ENCODE data around the gene PPP2R5E. TPM values are rescaled to one million over a fixed set of nuclear protein-coding genes. Genes with fewer than 3 reads are reported as not detected.

The PPP2R5E gene
- total and polyA plus RNA-seq, 2 of the 8 experiments (the other 6 are each of a cell fraction or from before 2014, with no cell fraction given), result 6.8 to 64.6 TPM

DNA sequence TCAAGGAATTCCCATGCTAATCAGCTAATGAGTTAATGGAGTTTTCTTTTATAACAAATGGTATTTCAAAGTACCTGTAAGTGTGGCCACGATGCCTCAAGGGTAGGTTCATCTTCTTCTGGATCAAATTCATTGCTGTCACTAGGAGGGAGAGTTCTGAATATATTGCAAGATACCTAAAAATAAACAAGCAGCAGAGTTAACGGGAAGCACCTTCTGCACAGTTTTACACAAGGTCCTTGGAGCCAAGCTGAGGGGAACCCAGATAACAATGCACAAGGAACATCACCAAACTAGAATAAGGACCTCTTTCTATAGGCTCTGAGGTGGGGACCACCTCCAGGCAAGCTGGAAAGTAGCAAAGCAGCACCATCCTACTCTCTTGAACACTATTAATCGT, 121.3 kb downstream of the PPP2R5E start:
- no peak overlapping the region for H3K56ac ChIP-seq (replicated peaks; ENCODE audit: insufficient read length, low read depth, low read length)
- no peak overlapping the region for H3K4me2 ChIP-seq (ENCODE audit: insufficient read depth in 1 of 2, low read depth in 2 of 2, low read length in 2 of 2)
- ChIA-PET POLR2A (ENCODE audit: partially characterized antibody) (interaction anchor here (0.9 kb wide), 1 partner anchor 121 kb away, joined by 4 read pairs; the partner anchor contains the start of gene PPP2R5E), CTCF (ENCODE audit: partially characterized antibody) (interaction anchor here (0.9 kb wide), 1 partner anchor 31 kb away, joined by 4 read pairs; no protein-coding TSS in a partner anchor)
- H4K5ac ChIP-seq (ENCODE audit: insufficient read length, low read depth, low read length), result no peak overlapping the region
- H3K23ac ChIP-seq (ENCODE audit: insufficient read length), result no peak overlapping the region
- H3K14ac ChIP-seq (ENCODE audit: insufficient read length), result no peak overlapping the region
- H4K8ac ChIP-seq (ENCODE audit: extremely low read depth, insufficient read depth, low read length), result no peak overlapping the region
- H3K79me2 ChIP-seq (ENCODE audit: control insufficient read depth in 1 of 2, insufficient read depth in 2 of 2, low read length in 2 of 2), result peaks cover 0 to 22% of the 10 kb centered on the region in 2 experiments; a peak in 2 of 4 replicates
- no peaks in the 10 kb centered on the region for H3K4me1 ChIP-seq (replicated peaks in 1 of 4; ENCODE audit: control insufficient read depth in 3 of 4, insufficient read depth in 4 of 4, low read length in 3 of 4)
- no peaks in the 10 kb centered on the region for H3K27me3 ChIP-seq (replicated peaks in 1 of 4; ENCODE audit: control insufficient read depth in 3 of 4, extremely low read depth in 1 of 4, insufficient read depth in 3 of 4, low read length in 3 of 4)
- H3K27ac ChIP-seq (ENCODE audit: low read depth, low read length), result no peak overlapping the region
- H2BK20ac ChIP-seq (ENCODE audit: low read length), result no peak overlapping the region
- H3K4ac ChIP-seq (replicated peaks; ENCODE audit: insufficient read length, low read depth, low read length), result no peak overlapping the region
- H2BK15ac ChIP-seq (ENCODE audit: low read length), result no peak overlapping the region
- 90% methylated on average over 3 of the region's 3 CpGs; no CpG with 5 or more reads in 1 of the 2 experiments for WGBS, 2 experiments (ENCODE audit: extremely low coverage in 1 of 2, insufficient coverage in 1 of 2, insufficient read length in 1 of 2, insufficient replicate concordance in 2 of 2, low coverage in 1 of 2, low lambda C conversion rate in 2 of 2, missing lambda C conversion rate in 1 of 2)
- H4K20me1 ChIP-seq (replicated peaks in 1 of 2; ENCODE audit: control insufficient read depth in 1 of 2, insufficient read depth in 2 of 2, low read length in 2 of 2), result no peaks in the 10 kb centered on the region
- no peak overlapping the region for H4K91ac ChIP-seq (replicated peaks; ENCODE audit: insufficient read length, low read length)
- no peaks in the 10 kb centered on the region for H3K79me1 ChIP-seq (ENCODE audit: low read depth, low read length)
- DNase-seq (ENCODE audit: low read depth in 1 of 2, low spot score in 2 of 2), result no peak
- no peak overlapping the region for H2BK120ac ChIP-seq (replicated peaks; ENCODE audit: low read depth, low read length)
- H2BK5ac ChIP-seq (ENCODE audit: low read depth, low read length), result no peak overlapping the region
- no peak overlapping the region for H2BK12ac ChIP-seq (ENCODE audit: low read depth, low read length)
- no peak overlapping the region for H3K9ac ChIP-seq (replicated peaks in 1 of 4; ENCODE audit: extremely low read depth in 1 of 4, low read depth in 3 of 4, low read length in 3 of 4)
- peaks cover 0 to 4% (median 2%) of the 10 kb centered on the region in 4 experiments; a peak in 4 of 8 replicates for H3K36me3 ChIP-seq (ENCODE audit: control insufficient read depth in 2 of 4, insufficient read depth in 4 of 4, low read length in 3 of 4)
- no peak for FAIRE-seq
- TF ChIP-seq, protein P1, sequence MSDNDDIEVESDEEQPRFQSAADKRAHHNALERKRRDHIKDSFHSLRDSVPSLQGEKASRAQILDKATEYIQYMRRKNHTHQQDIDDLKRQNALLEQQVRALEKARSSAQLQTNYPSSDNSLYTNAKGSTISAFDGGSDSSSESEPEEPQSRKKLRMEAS (IDR thresholded peaks at IDR 0.05), result no peak
- TF ChIP-seq JUN (IDR thresholded peaks at IDR 0.05; ENCODE audit: low read depth, low read length), result no peak
- TF ChIP-seq RBBP5 (IDR thresholded peaks at IDR 0.05; ENCODE audit: borderline replicate concordance, low read depth, low read length), result no peak
- no peak for TF ChIP-seq TCF12 (IDR thresholded peaks at IDR 0.05; ENCODE audit: low read depth, low read length)
- no peak for TF ChIP-seq TEAD4 (IDR thresholded peaks at IDR 0.05; ENCODE audit: low read depth, low read length)
- TF ChIP-seq SIX5 (IDR thresholded peaks at IDR 0.05; ENCODE audit: low read depth, low read length), result no peak
- no peak for TF ChIP-seq POLR2AphosphoS5 (IDR thresholded peaks at IDR 0.05; ENCODE audit: low read depth, low read length)
- no peak for TF ChIP-seq SIN3A (conservative IDR thresholded peaks at IDR 0.05 in 1 of 2, IDR thresholded peaks at IDR 0.05 in 1 of 2; ENCODE audit: low read depth in 1 of 2, low read length in 2 of 2)
- no peak for TF ChIP-seq BCL11A (IDR thresholded peaks at IDR 0.05; ENCODE audit: low read depth in 2 of 2, low read length in 2 of 2)
- TF ChIP-seq BACH1 (IDR thresholded peaks at IDR 0.05; ENCODE audit: low read length), result no peak
- no peak for TF ChIP-seq CEBPB (IDR thresholded peaks at IDR 0.05; ENCODE audit: low read depth, low read length)
- TF ChIP-seq RFX5 (IDR thresholded peaks at IDR 0.05; ENCODE audit: borderline replicate concordance, low read depth, low read length), result no peak
- no peaks in the 10 kb centered on the region for H3K9me3 ChIP-seq (ENCODE audit: insufficient read depth in 2 of 2, low read depth in 1 of 2, low read length in 1 of 2)
- no peaks in the 10 kb centered on the region for H3K23me2 ChIP-seq (ENCODE audit: low read depth, low read length)
- H2AK5ac ChIP-seq (ENCODE audit: low read depth, low read length), result no peak overlapping the region
- no peak overlapping the region for H3K4me3 ChIP-seq (ENCODE audit: extremely low read depth in 1 of 4, insufficient read depth in 2 of 4, low read depth in 3 of 4, low read length in 4 of 4)
- H2AFZ ChIP-seq (ENCODE audit: low read length), result no peak overlapping the region
- no peak overlapping the region for H3K18ac ChIP-seq (ENCODE audit: extremely low read depth, low read length)

Data from H1 (cell line).